ENCODE results near the gene MACROD2. TPM values are rescaled to one million over a fixed set of nuclear protein-coding genes. Genes with fewer than 3 reads are reported as not detected.

MACROD2 gene
- total RNA-seq, 1 experiment from 2014 or later = 3.7 TPM

GRCh38 chr20:15578113-15578512 is 1582.8 kb downstream of the MACROD2 start:
- H3K4me3 ChIP-seq (replicated peaks in 1 of 2; ENCODE audit: low read depth in 1 of 2, low read length in 2 of 2) = no peak overlapping the region
- POLR2A ChIA-PET = no interaction called here
- DNase-seq (ENCODE audit: low read depth, low spot score) (no peak), ATAC-seq (no peak)
- H3K9me3 ChIP-seq (ENCODE audit: control insufficient read depth in 1 of 2, insufficient read depth in 1 of 2, low read depth in 1 of 2, low read length in 2 of 2) = peaks cover 8 to 16% of the 10 kb centered on the region in 2 experiments; a peak in 2 of 4 replicates
- CTCF ChIA-PET = no interaction called here
- BruUV-seq (replicated peaks) = no TSS peak
- H2AFZ ChIP-seq (ENCODE audit: low read depth, low read length, poor library complexity, severe bottlenecking) = no peak overlapping the region
- intact Hi-C loops (cut with micrococcal nuclease) = no loop called here
- H3K27me3 ChIP-seq (ENCODE audit: insufficient read depth, low read length) = no peaks in the 10 kb centered on the region
- H4K20me1 ChIP-seq (ENCODE audit: insufficient read depth) = no peaks in the 10 kb centered on the region
- no peaks in the 10 kb centered on the region for H3K4me1 ChIP-seq (ENCODE audit: control insufficient read depth in 1 of 2, insufficient read depth in 2 of 2, low read length in 2 of 2)
- H3K9ac ChIP-seq (ENCODE audit: low read length) = no peak overlapping the region
- no peaks in the 10 kb centered on the region for H3K9me2 ChIP-seq (ENCODE audit: insufficient read depth)
- H3K27ac ChIP-seq (ENCODE audit: low read depth, low read length) = no peak overlapping the region
- no peaks in the 10 kb centered on the region for H3K79me2 ChIP-seq (ENCODE audit: insufficient read depth, low read length)
- no peaks in the 10 kb centered on the region for H3K36me3 ChIP-seq (ENCODE audit: control insufficient read depth in 1 of 2, insufficient read depth in 2 of 2, low read length in 2 of 2)
- TF ChIP-seq EGR1 (IDR thresholded peaks at IDR 0.05; ENCODE audit: low read depth) (no peak), SRF (IDR thresholded peaks at IDR 0.05; ENCODE audit: low read depth) (no peak), CTCF (IDR thresholded peaks at IDR 0.05 in 2 of 3, conservative IDR thresholded peaks at IDR 0.05 in 1 of 3; ENCODE audit: borderline replicate concordance in 1 of 3, insufficient read depth in 1 of 3, low read depth in 2 of 3, low read length in 2 of 3) (no peak), ATF3 (IDR thresholded peaks at IDR 0.05) (no peak), CBX3 (IDR thresholded peaks at IDR 0.05; ENCODE audit: low read depth) (no peak)
- RAD21 ChIA-PET (ENCODE audit: low non-redundant PET in 1 of 2, low total read pairs in 2 of 2, uncharacterized antibody in 2 of 2, unreplicated experiment in 2 of 2) = no interaction called here
- H3K4me2 ChIP-seq (ENCODE audit: low read length) = no peak overlapping the region

- RAD21 ChIA-PET (ENCODE audit: low non-redundant PET in 1 of 2, low total read pairs in 2 of 2, uncharacterized antibody in 2 of 2, unreplicated experiment in 2 of 2) = no interaction called here
- CTCF ChIA-PET = no interaction called here
- Histone ChIP-seq H2AFZ (ENCODE audit: low read depth, low read length, poor library complexity, severe bottlenecking) (no peak overlapping the region), H4K20me1 (ENCODE audit: insufficient read depth) (no peaks in the 10 kb centered on the region), H3K27me3 (ENCODE audit: insufficient read depth, low read length) (no peaks in the 10 kb centered on the region), H3K4me1 (ENCODE audit: control insufficient read depth in 1 of 2, insufficient read depth in 2 of 2, low read length in 2 of 2) (no peaks in the 10 kb centered on the region), H3K9me2 (ENCODE audit: insufficient read depth) (no peaks in the 10 kb centered on the region), H3K9me3 (ENCODE audit: control insufficient read depth in 1 of 2, insufficient read depth in 1 of 2, low read depth in 1 of 2, low read length in 2 of 2) (peaks cover 5 to 8% of the 10 kb centered on the region in 2 experiments; a peak in 2 of 4 replicates), H3K4me2 (ENCODE audit: low read length) (no peak overlapping the region), H3K4me3 (replicated peaks in 1 of 2; ENCODE audit: low read depth in 1 of 2, low read length in 2 of 2) (no peak overlapping the region), H3K9ac (ENCODE audit: low read length) (no peak overlapping the region), H3K79me2 (ENCODE audit: insufficient read depth, low read length) (no peaks in the 10 kb centered on the region), H3K36me3 (ENCODE audit: control insufficient read depth in 1 of 2, insufficient read depth in 2 of 2, low read length in 2 of 2) (no peaks in the 10 kb centered on the region), H3K27ac (ENCODE audit: low read depth, low read length) (no peak overlapping the region)
- no TSS peak for BruUV-seq (replicated peaks)
- POLR2A ChIA-PET = no interaction called here
- DNase-seq (ENCODE audit: low read depth, low spot score) (no peak), ATAC-seq (no peak)
- intact Hi-C loops (cut with micrococcal nuclease) = no loop called here
- TF ChIP-seq EZH2phosphoT487 (IDR thresholded peaks at IDR 0.05; ENCODE audit: borderline replicate concordance) (no peak), ZBTB33 (IDR thresholded peaks at IDR 0.05; ENCODE audit: extremely low read depth, insufficient replicate concordance, low read length) (no peak), CEBPB (IDR thresholded peaks at IDR 0.05; ENCODE audit: low read depth) (no peak), ELF1 (IDR thresholded peaks at IDR 0.05; ENCODE audit: borderline replicate concordance, low read depth) (no peak), ATF3 (IDR thresholded peaks at IDR 0.05) (no peak), REST (IDR thresholded peaks at IDR 0.05; ENCODE audit: low read depth) (no peak), JUND (IDR thresholded peaks at IDR 0.05) (no peak), ZFX (IDR thresholded peaks at IDR 0.05) (no peak), ZNF274 (IDR thresholded peaks at IDR 0.05; ENCODE audit: low read depth, low read length) (no peak)
Measured at GRCh38 chr20:15579688-15580087, 1584.4 kb downstream of the MACROD2 start.

Measured in HCT116 (cell line).